Esophagus muscularis mucosa (tissue), 4 donors: Measurements from ENCODE around the gene ASTN2.

Source experiments
- CTCF ChIP-seq, 3 experiments: fragments of 200-600 bp in 2 of 3; fragments of 450-650 bp in 1 of 3; sonication (generic) in 2 of 3; IDR thresholded peaks; one replicate each; pipeline ENCODE4 v1.5.1; 2017 to 2019; ENCODE audit warnings: antibody characterized with exemption in 3 of 3, mild to moderate bottlenecking in 2 of 3, moderate library complexity in 1 of 3
- EP300 ChIP-seq: sonication (generic); formaldehyde crosslinking; IDR thresholded peaks from one replicate; pipeline ENCODE4 v1.6.1; 2017; ENCODE audit warnings: antibody characterized with exemption
- POLR2A ChIP-seq: fragments of 450-650 bp; IDR thresholded peaks from one replicate; pipeline ENCODE4 v1.6.1; 2017; ENCODE audit warnings: antibody characterized with exemption, moderate library complexity, mild to moderate bottlenecking, low read depth
- POLR2AphosphoS5 ChIP-seq, 2 donors: sonication (generic); formaldehyde crosslinking; IDR thresholded peaks; one replicate each; pipeline ENCODE4 v1.6.1; 2017; ENCODE audit warnings: antibody characterized with exemption in 2 of 2

- TF ChIP-seq CTCF (IDR thresholded peaks at IDR 0.05) (no peak), POLR2A (no peak), POLR2AphosphoS5 (IDR thresholded peaks at IDR 0.05) (no peak), EP300 (no peak)
Measured at GRCh38 chr9:116934131-116934530, 480.7 kb downstream of the ASTN2 start.
